HG03039 (cell line): ENCODE results near the gene BTNL9.
"Not testable (repeated sequence)": the region's sequence is repeated elsewhere in the genome, so short reads cannot be mapped to it uniquely, and the experiment has no call there.

Experiments
- ATAC-seq: cut with Tn5 transposase; IDR thresholded peaks from one replicate; pipeline ENCODE4 v1.9.1; 2021; ENCODE audit warnings: mild to moderate bottlenecking, moderate library complexity; ENCODE audit not compliant: unreplicated experiment

BTNL9 gene

DNA sequence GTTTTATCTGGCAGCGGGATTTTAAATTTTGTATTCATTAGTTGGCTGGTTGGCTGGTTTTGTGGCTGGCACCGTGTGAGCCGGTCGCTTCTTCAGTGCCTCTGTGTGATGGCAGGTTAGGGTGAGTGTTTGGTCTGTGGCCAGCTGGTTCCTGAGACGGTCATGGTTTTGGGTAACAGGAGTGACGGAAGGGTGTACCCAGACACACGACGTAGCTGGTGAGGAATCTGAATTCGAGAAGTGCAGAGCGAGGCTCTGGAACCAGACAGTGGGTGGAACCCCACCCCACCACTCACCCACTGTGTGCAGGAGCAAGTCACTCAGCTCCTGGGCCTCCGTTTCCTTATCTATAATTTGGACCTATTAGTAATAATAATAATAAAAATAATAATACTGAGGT, 2.7 kb downstream of the BTNL9 start:
- ATAC-seq: no peak

DNA sequence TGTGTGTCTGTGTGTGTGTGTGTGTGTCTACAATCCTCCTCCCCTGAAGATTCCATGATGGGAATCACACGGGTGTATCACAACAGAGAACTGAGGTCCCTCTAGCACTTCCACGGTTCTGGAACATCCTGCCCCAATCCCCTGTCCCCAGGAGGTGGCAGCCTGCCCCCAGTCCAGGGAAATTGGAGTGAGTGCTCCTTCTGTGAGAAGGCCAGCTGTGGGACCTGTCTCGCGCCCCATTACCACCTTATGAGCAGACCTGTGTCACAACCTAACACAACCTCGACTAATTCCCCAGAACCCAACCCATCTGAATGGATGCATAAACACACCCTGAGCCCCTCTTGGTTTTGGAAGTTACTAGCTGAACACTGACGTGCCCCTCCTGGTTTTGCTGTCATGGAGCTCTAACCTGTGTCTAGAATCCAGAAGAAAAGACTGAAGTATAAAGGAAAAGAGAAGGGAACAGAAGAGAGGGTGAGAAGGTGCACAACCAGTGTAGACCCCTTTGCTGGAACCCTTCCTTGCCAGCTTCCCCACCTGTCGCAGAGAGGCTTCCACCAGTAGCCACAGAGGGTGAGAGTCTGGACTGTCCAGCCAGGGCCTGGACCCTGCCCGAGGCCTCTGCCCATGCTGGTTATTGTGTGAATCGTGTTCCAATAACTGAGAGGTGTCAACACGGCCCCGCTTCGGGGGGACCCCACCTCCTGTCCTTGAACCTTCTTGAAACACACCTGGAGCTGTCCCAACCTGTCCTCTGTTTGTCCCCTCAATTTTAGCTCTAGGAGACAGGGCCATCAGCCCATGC, 3.4 kb downstream of the BTNL9 start:
- no peak for ATAC-seq

DNA sequence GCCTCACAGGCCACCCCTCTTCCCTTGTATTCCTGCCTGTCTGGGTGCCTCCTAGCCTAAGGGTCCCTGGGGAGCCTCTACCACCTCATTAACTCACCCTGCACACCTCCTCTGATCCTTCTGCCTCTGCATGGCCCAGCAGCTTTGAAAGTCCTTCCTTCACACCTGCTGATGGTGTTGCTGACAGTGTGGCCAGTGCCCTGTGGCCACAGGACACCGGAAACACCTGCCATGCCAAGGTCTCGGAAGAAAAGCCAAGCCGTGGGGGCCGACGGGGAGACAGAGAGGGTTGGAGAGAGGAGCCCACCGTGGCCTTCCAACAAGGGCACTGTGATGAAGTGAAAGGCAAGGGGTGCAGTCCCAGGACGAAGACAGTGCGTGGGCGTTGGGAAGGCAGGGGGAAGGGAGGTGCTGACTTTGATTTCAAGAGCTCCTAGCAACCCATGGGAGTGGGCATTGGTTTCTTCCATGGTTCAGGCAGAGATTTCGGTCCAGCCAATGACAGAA, 4.1 kb downstream of the BTNL9 start:
- ATAC-seq: no peak

DNA sequence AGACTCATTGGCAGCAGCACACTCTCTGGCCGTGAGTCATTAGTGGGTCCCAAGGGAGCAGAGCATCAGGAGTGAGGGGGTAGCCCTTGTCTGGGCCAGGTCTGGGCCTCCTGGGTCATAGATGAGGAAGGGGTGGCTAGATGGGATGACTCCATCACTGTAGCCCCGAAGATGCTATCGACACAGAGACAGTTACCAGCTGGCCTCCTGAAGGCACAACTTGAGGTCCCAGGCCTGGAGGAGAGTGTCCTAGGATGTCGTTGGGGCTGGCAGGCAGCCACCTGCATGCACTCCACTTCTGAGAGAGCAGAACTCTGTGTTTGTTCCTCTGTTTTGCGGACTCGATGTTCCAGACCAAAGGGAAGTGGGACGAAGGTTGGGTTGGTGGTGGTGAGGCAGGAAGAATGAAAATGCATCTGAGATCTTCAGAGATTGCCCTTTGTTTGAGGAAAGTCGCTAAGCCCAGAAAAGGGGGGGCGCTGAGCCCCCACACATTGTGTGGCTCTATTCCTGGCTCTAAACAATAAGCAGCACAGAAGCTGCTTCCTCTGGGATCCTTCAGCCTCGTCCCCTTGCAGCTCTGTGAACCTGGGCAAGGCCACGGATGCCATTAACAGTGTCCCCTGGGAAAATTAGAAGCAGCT, 4.7 kb downstream of the BTNL9 start:
- ATAC-seq: no peak

GRCh38 chr5:181045316-181045715, 5.2 kb downstream of the BTNL9 start:
- ATAC-seq: no peak

- ATAC-seq: not testable (repeated sequence)
Measured at GRCh38 chr5:181045857-181046256, 5.8 kb downstream of the BTNL9 start.

DNA sequence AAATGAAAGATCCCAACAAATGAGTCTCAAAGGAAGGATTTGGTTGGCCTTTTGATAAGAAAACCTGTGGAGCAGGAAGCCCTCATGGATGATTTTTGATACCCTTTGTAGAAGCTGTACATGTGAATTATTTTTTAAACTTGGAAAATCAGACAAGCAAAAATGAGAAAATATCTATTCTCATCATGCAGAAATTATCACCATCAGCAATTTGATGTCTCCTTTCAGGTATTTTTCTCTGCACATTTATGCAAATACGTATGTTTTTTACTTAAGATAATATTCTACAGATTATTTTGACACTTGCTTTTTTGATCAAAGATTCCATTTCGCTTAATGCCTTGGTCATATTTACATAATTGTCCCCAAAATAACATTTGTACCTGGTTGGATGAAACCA, 7.2 kb downstream of the BTNL9 start:
- ATAC-seq: no peak

DNA sequence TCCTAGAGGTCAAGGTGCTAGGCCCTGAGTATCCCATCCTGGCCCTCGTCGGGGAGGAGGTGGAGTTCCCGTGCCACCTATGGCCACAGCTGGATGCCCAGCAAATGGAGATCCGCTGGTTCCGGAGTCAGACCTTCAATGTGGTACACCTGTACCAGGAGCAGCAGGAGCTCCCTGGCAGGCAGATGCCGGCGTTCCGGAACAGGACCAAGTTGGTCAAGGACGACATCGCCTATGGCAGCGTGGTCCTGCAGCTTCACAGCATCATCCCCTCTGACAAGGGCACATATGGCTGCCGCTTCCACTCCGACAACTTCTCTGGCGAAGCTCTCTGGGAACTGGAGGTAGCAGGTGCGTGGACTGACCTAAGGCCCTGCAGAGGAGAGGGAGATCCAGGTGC, 7.9 kb downstream of the BTNL9 start:
- no peak for ATAC-seq

DNA sequence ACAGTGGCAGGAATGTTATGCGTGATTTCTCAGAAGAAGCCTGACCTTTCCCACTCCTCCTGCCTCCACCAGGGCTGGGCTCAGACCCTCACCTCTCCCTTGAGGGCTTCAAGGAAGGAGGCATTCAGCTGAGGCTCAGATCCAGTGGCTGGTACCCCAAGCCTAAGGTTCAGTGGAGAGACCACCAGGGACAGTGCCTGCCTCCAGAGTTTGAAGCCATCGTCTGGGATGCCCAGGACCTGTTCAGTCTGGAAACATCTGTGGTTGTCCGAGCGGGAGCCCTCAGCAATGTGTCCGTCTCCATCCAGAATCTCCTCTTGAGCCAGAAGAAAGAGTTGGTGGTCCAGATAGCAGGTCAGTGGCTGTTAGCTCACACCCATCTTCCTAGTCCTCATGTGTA, 9.9 kb downstream of the BTNL9 start:
- no peak for ATAC-seq

DNA sequence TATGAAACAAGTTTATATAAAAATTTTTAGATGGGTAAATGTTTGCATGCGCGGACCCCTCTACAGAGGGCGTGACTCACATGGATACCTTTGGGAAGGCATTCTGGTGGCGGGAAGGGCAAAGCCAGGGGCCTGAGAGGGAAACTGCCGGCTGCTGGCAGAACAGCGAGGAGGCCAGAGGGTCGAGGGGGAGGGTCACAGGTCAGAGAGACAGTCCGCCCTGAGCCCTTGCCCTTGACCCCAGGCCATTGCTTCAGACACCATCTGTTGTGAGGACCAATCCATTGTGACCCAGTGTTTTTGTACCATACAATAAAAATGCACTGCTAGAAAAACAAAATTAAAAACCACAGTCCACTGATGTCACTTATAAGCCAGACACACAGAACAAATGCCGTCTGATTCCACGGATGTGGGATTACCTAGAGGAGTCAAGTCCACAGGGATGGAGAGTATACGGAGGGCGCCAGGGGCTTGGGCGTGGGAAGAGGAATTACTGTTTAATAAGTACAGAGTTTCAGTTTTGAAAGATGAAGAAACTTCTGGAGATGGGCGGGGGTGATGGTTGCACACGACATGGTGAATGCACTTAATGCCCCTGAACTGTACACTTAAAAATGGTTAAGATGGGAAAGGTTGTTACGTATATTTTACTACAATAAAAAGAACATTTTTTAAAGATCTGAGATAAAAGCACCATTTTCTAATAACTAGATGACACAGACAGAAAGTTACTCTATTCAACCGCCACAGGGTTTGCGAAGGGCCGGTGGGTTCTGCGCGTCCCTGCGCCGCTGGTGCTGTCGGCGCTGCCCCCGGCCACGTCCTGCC, 12.0 kb downstream of the BTNL9 start:
- ATAC-seq: no peak

DNA sequence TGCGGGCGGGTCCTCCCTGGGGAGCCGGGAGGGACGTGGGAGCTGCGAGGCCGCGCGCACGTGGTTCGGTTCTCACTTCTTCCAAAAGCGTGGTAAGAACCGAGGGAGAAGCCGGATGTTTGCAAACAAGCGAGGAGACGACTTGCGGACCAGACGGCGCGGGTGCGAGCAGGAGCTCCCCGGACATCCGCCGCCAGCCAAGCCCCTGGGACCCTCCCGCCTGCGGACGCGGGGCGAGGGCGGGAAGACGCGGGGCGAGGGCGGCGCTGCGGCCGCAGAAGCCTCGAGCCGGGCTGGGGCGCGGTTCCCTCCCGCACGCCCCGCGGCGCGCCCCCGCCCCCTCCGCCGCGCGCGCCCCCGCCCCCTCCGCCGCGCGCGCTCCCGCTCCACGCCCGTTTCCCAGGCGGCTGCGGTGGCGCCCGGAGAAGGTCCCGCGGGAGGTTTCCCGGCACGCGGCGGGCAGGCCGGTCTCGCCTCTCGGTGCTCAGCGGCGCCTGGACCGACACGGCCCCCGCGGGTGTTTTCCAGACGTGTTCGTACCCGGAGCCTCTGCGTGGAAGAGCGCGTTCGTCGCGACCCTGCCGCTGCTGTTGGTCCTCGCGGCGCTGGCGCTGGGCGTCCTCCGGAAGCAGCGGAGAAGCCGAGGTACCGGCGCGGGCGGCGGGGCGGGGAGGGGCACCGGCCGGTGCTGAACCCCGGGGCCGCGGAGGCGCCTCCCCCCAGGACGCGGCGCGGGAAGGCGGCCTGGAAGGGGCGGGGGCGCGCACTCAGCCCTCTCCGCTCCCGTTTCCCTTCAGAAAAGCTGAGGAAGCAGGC, 12.8 kb downstream of the BTNL9 start:
- ATAC-seq: no peak

DNA sequence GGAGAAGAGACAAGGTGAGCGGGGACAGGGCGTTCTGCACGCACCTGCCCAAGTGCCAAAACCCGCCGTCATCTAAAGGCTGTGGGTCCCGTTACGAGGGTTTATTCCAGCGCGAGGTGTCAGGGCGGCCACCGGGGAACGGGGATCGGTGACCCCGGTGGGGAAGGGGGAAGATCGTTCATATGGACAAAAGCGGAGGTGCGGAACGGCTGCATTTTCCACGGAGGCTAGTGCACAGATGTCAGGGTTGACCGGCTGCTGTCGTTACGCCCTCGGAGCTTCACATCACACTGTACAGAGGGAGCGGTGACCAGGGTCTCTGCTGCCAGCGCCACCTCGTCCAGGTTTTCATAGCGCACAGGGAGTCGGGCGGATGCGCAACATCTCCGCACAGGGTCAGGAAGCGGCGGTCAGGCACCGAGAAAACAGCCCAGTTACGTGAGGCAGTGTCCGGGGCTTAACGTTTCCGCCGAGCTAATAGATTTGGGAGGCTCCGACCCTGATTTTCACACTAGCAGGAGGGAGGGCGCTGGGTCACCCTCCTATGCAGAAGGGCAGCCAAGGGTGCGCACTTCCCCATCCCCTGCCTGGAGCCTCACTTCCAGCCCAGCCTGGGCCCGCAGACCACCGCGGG, 13.5 kb downstream of the BTNL9 start:
- no peak for ATAC-seq

DNA sequence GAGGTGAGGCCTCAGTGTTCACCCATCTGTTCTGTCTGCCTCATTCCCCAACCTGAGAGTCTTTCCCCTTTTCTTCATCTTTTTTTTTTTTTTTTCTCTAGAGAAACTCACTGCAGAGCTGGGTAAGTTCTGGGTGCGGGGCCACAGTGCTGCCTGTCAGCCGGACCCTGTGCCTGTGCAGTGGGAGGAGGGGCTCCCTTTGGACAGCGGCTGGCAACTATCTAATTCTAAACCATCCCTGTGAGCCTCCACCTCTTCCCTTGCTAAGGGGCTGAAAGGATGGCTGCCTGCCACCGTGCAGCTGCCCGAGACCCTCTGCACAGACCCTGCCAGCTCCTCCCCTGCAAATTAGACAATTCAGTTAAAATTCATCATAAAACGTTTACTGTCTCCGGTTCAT, 14.1 kb downstream of the BTNL9 start:
- ATAC-seq: no peak

GRCh38 chr5:181054871-181055459, 14.9 kb downstream of the BTNL9 start:
- no peak for ATAC-seq

GRCh38 chr5:181056431-181056830, 16.4 kb downstream of the BTNL9 start:
- no peak for ATAC-seq

GRCh38 chr5:181058321-181058720, 18.3 kb downstream of the BTNL9 start:
- ATAC-seq: no peak

GRCh38 chr5:181058786-181059296, 18.8 kb downstream of the BTNL9 start:
- no peak for ATAC-seq

GRCh38 chr5:181059297-181060230, 19.5 kb downstream of the BTNL9 start:
- no peak for ATAC-seq

GRCh38 chr5:181060231-181060590, 20.1 kb downstream of the BTNL9 start:
- no peak for ATAC-seq
